ENCODE results near the gene ARNT2. TPM values are rescaled to one million over a fixed set of nuclear protein-coding genes. Genes with fewer than 3 reads are reported as not detected.

ARNT2 gene
- total RNA-seq, 1 donor from 2014 or later: 3.6 TPM

DNA sequence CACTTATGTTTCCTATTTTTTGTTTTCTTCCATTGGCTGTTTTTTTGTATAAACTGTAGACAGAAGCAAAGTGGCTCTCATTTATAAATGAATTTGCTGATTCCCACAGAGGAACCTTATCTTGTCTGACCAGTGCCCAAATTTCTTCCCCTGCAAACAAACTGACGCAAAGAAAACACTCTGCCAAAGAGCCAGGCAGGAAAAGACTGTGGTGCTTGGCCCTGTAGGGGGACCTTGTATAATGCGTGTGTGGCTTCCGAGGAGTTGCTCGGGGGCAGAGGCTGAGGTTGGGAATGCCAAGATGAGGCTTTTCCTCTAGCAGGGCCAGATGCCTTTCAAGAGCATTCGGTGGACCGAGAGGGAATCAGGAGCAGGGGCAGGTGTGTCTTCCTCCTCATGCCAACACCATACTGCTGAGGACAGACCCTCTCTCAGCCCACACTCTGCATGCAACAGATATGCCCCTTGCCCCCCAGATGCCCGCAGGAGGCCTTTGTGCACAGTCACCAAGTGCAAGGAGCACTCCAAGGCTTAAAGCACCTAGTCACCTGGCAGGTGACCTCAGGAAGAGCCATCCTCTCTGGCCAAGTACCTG lies 186.7 kb downstream of the ARNT2 start:
- Histone ChIP-seq H3K27me3 (ENCODE audit: low read depth) (no peaks in the 10 kb centered on the region), H3K27ac (replicated peaks) (no peak overlapping the region), H3K4me1 (no peaks in the 10 kb centered on the region), H3K9me3 (replicated peaks) (no peaks in the 10 kb centered on the region), H3K36me3 (no peaks in the 10 kb centered on the region), H3K4me3 (no peak overlapping the region)
- intact Hi-C loops (cut with micrococcal nuclease): no loop called here
- DNase-seq: no peak
- TF ChIP-seq, protein P1, sequence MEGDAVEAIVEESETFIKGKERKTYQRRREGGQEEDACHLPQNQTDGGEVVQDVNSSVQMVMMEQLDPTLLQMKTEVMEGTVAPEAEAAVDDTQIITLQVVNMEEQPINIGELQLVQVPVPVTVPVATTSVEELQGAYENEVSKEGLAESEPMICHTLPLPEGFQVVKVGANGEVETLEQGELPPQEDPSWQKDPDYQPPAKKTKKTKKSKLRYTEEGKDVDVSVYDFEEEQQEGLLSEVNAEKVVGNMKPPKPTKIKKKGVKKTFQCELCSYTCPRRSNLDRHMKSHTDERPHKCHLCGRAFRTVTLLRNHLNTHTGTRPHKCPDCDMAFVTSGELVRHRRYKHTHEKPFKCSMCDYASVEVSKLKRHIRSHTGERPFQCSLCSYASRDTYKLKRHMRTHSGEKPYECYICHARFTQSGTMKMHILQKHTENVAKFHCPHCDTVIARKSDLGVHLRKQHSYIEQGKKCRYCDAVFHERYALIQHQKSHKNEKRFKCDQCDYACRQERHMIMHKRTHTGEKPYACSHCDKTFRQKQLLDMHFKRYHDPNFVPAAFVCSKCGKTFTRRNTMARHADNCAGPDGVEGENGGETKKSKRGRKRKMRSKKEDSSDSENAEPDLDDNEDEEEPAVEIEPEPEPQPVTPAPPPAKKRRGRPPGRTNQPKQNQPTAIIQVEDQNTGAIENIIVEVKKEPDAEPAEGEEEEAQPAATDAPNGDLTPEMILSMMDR (IDR thresholded peaks at IDR 0.05; ENCODE audit: borderline replicate concordance): no peak

DNA sequence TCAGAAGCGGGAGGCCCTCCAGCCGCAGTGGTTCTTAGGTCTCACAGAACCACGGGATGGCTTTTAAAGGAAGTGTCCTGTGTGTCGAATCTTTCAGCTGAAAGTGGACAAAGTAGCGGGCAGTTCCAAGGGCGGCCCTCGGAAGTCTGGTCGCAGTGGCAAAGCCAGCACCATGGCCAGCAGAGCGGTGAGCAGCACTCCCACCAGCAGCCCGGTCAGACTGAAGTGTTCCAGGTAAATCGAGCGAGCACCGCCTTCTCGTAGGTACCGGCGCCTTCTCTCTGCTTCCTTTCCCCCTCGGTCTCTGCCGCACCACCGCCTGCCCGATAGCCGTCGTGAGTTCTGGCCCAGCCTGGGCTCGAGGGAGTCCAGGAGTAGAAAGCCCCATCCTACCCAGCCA lies 187.3 kb downstream of the ARNT2 start:
- DNase-seq: no peak
- intact Hi-C loops (cut with micrococcal nuclease): no loop called here
- Histone ChIP-seq H3K4me1 (peaks cover 1% of the 10 kb centered on the region), H3K4me3 (no peak overlapping the region), H3K27ac (replicated peaks) (no peak overlapping the region), H3K9me3 (replicated peaks) (no peaks in the 10 kb centered on the region), H3K36me3 (no peaks in the 10 kb centered on the region), H3K27me3 (ENCODE audit: low read depth) (no peaks in the 10 kb centered on the region)
- TF ChIP-seq, protein P1 (IDR thresholded peaks at IDR 0.05; ENCODE audit: borderline replicate concordance): no peak

- Histone ChIP-seq H3K9me3 (replicated peaks) (no peaks in the 10 kb centered on the region), H3K27me3 (ENCODE audit: low read depth) (no peaks in the 10 kb centered on the region), H3K27ac (replicated peaks) (no peak overlapping the region), H3K4me1 (peaks cover 7% of the 10 kb centered on the region), H3K36me3 (no peaks in the 10 kb centered on the region), H3K4me3 (no peak overlapping the region)
- DNase-seq: no peak
- TF ChIP-seq, protein P1 (IDR thresholded peaks at IDR 0.05; ENCODE audit: borderline replicate concordance): no peak
- intact Hi-C loops (cut with micrococcal nuclease): no loop called here
Measured at GRCh38 chr15:80591938-80592825, 188.0 kb downstream of the ARNT2 start.

GRCh38 chr15:80593486-80594030 lies 189.4 kb downstream of the ARNT2 start:
- Histone ChIP-seq H3K27ac (replicated peaks) (no peak overlapping the region), H3K4me1 (peaks cover 7% of the 10 kb centered on the region), H3K9me3 (replicated peaks) (no peaks in the 10 kb centered on the region), H3K4me3 (no peak overlapping the region), H3K36me3 (no peaks in the 10 kb centered on the region), H3K27me3 (ENCODE audit: low read depth) (no peaks in the 10 kb centered on the region)
- TF ChIP-seq, protein P1 (IDR thresholded peaks at IDR 0.05; ENCODE audit: borderline replicate concordance): no peak
- intact Hi-C loops (cut with micrococcal nuclease): no loop called here
- no peak for DNase-seq

GRCh38 chr15:80594091-80594889 lies 190.1 kb downstream of the ARNT2 start:
- Histone ChIP-seq H3K9me3 (replicated peaks) (no peaks in the 10 kb centered on the region), H3K4me1 (peaks cover 7% of the 10 kb centered on the region), H3K36me3 (no peaks in the 10 kb centered on the region), H3K27ac (replicated peaks) (no peak overlapping the region), H3K4me3 (no peak overlapping the region), H3K27me3 (ENCODE audit: low read depth) (no peaks in the 10 kb centered on the region)
- DNase-seq: no peak
- TF ChIP-seq, protein P1 (IDR thresholded peaks at IDR 0.05; ENCODE audit: borderline replicate concordance): no peak
- intact Hi-C loops (cut with micrococcal nuclease): no loop called here

Measured in left ventricle myocardium inferior (tissue), 1 donor.